HG03575 (cell line): ENCODE data around the gene TFAP2D.

Source experiments
- ATAC-seq: cut with Tn5 transposase; IDR thresholded peaks from one replicate; pipeline ENCODE4 v1.9.1; 2021; ENCODE audit not compliant: unreplicated experiment, insufficient number of reproducible peaks, low FRiP score; ENCODE audit errors: extremely low read depth

Gene TFAP2D

DNA sequence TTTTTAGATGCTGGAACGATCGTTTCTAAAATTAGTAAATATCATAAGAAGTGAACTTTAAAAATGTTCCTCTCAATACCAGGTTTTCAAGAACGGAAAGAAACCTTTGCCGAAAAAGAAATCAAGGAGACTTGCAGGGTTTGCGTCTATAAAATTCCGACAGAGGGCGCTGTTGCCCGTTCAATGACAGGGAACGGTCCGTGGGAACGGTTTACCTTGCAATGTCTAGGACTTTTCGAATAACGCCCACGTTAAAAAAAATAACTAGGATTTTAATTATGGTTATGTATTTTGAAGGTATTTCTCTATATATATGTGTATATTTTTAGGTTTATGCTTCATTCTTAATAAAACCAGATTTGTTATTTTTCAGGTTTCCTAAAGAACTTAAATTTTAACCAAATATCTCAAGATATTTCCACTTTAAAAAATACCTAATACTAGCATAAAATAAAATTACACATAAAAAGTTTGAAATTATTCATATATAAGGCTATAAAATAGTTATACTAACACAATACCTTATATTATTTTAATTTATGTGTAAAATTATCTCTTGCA, 102.9 kb downstream of the TFAP2D start:
- no peak for ATAC-seq

GRCh38 chr6:50816947-50817645, 103.8 kb downstream of the TFAP2D start:
- ATAC-seq, result no peak

DNA sequence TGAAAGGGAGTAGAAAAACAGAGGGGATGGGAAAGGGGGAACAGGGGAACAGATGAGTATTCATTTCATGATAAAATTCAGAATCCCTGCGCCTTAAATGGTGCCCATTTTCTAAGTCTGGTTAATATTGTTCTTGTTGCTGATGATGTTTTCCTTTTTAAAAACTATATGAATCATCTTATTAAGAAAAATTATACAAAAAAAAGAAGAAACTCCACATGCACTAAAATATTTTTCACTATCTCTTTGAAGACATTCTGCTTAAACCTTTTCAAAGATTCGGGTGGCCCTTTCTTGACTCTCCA, 104.3 kb downstream of the TFAP2D start:
- no peak for ATAC-seq

GRCh38 chr6:50818020-50818419, 104.7 kb downstream of the TFAP2D start:
- no peak for ATAC-seq

GRCh38 chr6:50818673-50819072, 105.3 kb downstream of the TFAP2D start, which contains the start of gene TFAP2B:
TFAP2B (plus strand) TSS chr6:50818871; CDS start chr6:50818892, 21 bp downstream.
- no peak for ATAC-seq

- ATAC-seq, result no peak
Measured at GRCh38 chr6:50819466-50819903, 106.2 kb downstream of the TFAP2D start.

- no peak for ATAC-seq
Measured at GRCh38 chr6:50819904-50820868, 106.9 kb downstream of the TFAP2D start.

- no peak for ATAC-seq
Measured at GRCh38 chr6:50820869-50821264, 107.5 kb downstream of the TFAP2D start.

DNA sequence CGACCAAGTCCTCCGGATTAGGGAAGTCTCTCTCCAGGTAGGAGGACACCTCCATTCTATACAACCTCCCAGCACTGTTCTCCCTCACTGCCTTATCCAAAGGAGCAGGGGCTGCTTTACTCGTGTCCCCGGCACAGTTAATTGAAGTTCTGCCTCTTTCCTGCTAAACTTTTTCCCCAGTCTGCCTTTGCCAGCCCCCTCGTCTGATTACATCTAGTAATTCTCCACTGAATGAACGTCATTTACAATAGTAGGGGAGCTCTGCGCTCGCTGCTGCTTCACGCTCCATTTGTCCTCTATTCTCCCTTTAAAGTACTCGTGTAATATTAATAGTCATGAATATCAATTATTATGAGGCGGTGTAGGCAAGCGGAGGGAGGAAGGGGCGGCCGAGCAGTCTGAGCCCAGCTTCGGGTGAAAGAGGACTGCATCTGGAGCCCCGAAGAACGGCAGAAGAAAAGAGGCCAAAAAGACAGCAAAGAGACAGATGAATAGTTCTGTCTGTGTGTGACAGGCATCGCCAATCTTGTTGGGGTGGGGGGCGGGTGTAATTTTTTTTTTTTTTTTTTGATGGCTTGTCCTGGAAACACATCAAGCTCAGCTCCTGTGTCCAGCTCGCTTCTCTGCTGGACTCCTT, 108.2 kb downstream of the TFAP2D start:
- no peak for ATAC-seq

DNA sequence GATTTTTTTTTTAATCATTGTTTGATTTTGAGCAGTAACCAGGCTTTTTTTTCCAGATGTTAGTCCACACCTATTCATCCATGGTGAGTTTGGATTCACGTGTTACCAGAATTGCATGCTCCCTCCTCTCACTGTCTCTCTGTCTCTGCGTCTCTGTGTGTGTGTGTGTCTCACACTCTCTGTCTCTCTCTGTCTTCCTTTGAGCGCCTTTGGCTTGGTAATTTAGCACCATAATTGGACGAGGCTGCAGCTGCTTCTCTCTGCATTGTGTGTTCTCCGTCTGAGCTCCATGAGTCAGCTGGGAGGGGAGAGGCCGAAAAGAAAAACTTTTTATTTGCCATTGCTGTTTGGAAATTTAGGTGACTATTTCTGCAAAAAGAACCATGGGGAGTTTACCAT, 108.8 kb downstream of the TFAP2D start:
- ATAC-seq, result no peak
